Sigmoid colon (tissue), 7 donors: Measurements from ENCODE around the gene KCNJ9. TPM values are rescaled to one million over a fixed set of nuclear protein-coding genes. Genes with fewer than 3 reads are reported as not detected.
A peak's percentile ranks its signal among the peaks of the same experiment; 100 is the strongest.

ENCODE experiments used
- DNase-seq: peaks from one replicate; pipeline ENCODE4 v3.0.0-alpha.2; 2019
- H3K27ac ChIP-seq, 4 donors: fragments of 200-600 bp; sonication (generic); one replicate each; pipeline ENCODE4 v1.5.1; 2016 to 2019; ENCODE audit warnings: mild to moderate bottlenecking in 1 of 4
- H3K27me3 ChIP-seq, 3 donors: fragments of 200-600 bp; sonication (generic); one replicate each; pipeline ENCODE4 v1.5.1; 2019; ENCODE audit warnings: mild to moderate bottlenecking in 1 of 3
- H3K36me3 ChIP-seq, 4 donors: fragments of 200-600 bp; sonication (generic); one replicate each; pipeline ENCODE4 v1.5.1; 2016 to 2019
- H3K4me1 ChIP-seq, 4 donors: fragments of 200-600 bp; sonication (generic); one replicate each; pipeline ENCODE4 v1.5.1; 2017 to 2019
- H3K4me3 ChIP-seq, 4 donors: fragments of 200-600 bp; sonication (generic); one replicate each; pipeline ENCODE4 v1.5.1; 2017 to 2019; ENCODE audit warnings: mild to moderate bottlenecking in 2 of 4, moderate library complexity in 1 of 4
- H3K9me3 ChIP-seq, 4 donors: fragments of 200-600 bp in 3 of 4; sonication (generic) in 3 of 4; one replicate each; pipeline versions ENCODE4 v1.5.1 to v1.6.1; 2013 to 2019
- EP300 ChIP-seq, 4 donors: sonication (generic); formaldehyde crosslinking; IDR thresholded peaks; one replicate each; pipeline ENCODE4 v1.6.1; 2017; ENCODE audit warnings: antibody characterized with exemption in 4 of 4
- POLR2A ChIP-seq, 2 donors: fragments of 450-650 bp; IDR thresholded peaks; one replicate each; pipeline ENCODE4 v1.6.1; 2016; ENCODE audit warnings: antibody characterized with exemption in 2 of 2, mild to moderate bottlenecking in 2 of 2, moderate library complexity in 2 of 2
- POLR2AphosphoS5 ChIP-seq, 4 donors: sonication (generic); formaldehyde crosslinking; IDR thresholded peaks; one replicate each; pipeline ENCODE4 v1.6.1; 2017; ENCODE audit warnings: antibody characterized with exemption in 4 of 4
- WGBS, 2 donors: extraction: QIAGEN DNeasy Blood & Tissue Kit; methylation state at CpG; one replicate each; pipeline ENCODE4 v1.1.7; 2013; 5-methylcytosine and 5-hydroxymethylcytosine counted together
- intact Hi-C: fragments of 100-400 bp; cut with DNase I; formaldehyde crosslinking; loops from one replicate; pipeline ENCODE4 v1.15.1; 2023
- polyA plus RNA-seq, 3 donors: library from polyadenylated mRNA; stranded (reverse); fragments of 200-250 nt; gene quantifications; one replicate each; pipeline ENCODE4 v1.2.3, GENCODE V29; 2013
- total RNA-seq, 4 donors: library from RNA; depleted of rRNA; stranded (reverse); fragments of >200 nt; gene quantifications; one replicate each; pipeline ENCODE4 v1.1.0, GENCODE V29; 2016
- TF ChIP-seq, protein P1 (sequence below), 4 experiments: fragments of 450-650 bp in 3 of 4; fragments of 200-600 bp in 1 of 4; IDR thresholded peaks; one replicate each; pipeline ENCODE4 v1.5.1; 2016 to 2019; ENCODE audit warnings: antibody characterized with exemption in 4 of 4, mild to moderate bottlenecking in 3 of 4, moderate library complexity in 2 of 4
- donor health status: healthy with polysubstance abuse.
- donor health status: Bipolar disorder and iron deficiency.
- donor health status: healthy.

Gene KCNJ9
- total and polyA plus RNA-seq, 7 donors: under 0.01 to 0.36 (median 0.27) TPM; not detected in 2

GRCh38 chr1:160082487-160082886 is 1.1 kb downstream of the KCNJ9 start:
- no peaks in the 10 kb centered on the region for H3K9me3 ChIP-seq
- TF ChIP-seq, protein P1, sequence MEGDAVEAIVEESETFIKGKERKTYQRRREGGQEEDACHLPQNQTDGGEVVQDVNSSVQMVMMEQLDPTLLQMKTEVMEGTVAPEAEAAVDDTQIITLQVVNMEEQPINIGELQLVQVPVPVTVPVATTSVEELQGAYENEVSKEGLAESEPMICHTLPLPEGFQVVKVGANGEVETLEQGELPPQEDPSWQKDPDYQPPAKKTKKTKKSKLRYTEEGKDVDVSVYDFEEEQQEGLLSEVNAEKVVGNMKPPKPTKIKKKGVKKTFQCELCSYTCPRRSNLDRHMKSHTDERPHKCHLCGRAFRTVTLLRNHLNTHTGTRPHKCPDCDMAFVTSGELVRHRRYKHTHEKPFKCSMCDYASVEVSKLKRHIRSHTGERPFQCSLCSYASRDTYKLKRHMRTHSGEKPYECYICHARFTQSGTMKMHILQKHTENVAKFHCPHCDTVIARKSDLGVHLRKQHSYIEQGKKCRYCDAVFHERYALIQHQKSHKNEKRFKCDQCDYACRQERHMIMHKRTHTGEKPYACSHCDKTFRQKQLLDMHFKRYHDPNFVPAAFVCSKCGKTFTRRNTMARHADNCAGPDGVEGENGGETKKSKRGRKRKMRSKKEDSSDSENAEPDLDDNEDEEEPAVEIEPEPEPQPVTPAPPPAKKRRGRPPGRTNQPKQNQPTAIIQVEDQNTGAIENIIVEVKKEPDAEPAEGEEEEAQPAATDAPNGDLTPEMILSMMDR (IDR thresholded peaks at IDR 0.05): no peak
- H3K4me1 ChIP-seq: peaks cover 0 to 12% (median 9%) of the 10 kb centered on the region in 4 donors
- intact Hi-C loops: no loop called here
- no peak overlapping the region for H3K27ac ChIP-seq
- H3K36me3 ChIP-seq: no peaks in the 10 kb centered on the region
- no peak for DNase-seq
- WGBS, 2 donors: 61 to 63% methylated on average over 2 of the region's 2 CpGs
- H3K27me3 ChIP-seq: peaks cover 0 to 48% (median 24%) of the 10 kb centered on the region in 3 donors
- H3K4me3 ChIP-seq: no peak overlapping the region

GRCh38 chr1:160082926-160083325 is 1.6 kb downstream of the KCNJ9 start:
- intact Hi-C loops: no loop called here
- H3K4me3 ChIP-seq: no peak overlapping the region
- no peaks in the 10 kb centered on the region for H3K36me3 ChIP-seq
- no peak for DNase-seq
- H3K27me3 ChIP-seq: peaks cover 0 to 48% (median 24%) of the 10 kb centered on the region in 3 donors
- H3K9me3 ChIP-seq: no peaks in the 10 kb centered on the region
- H3K4me1 ChIP-seq: peaks cover 0 to 12% (median 9%) of the 10 kb centered on the region in 4 donors
- WGBS, 2 donors: 78 to 82% methylated on average over 3 of the region's 3 CpGs
- no peak overlapping the region for H3K27ac ChIP-seq
- TF ChIP-seq POLR2AphosphoS5 (IDR thresholded peaks at IDR 0.05) (no peak), EP300 (IDR thresholded peaks at IDR 0.05) (no peak), POLR2A (IDR thresholded peaks at IDR 0.05) (no peak)
- TF ChIP-seq, protein P1 (IDR thresholded peaks at IDR 0.05): no peak

DNA sequence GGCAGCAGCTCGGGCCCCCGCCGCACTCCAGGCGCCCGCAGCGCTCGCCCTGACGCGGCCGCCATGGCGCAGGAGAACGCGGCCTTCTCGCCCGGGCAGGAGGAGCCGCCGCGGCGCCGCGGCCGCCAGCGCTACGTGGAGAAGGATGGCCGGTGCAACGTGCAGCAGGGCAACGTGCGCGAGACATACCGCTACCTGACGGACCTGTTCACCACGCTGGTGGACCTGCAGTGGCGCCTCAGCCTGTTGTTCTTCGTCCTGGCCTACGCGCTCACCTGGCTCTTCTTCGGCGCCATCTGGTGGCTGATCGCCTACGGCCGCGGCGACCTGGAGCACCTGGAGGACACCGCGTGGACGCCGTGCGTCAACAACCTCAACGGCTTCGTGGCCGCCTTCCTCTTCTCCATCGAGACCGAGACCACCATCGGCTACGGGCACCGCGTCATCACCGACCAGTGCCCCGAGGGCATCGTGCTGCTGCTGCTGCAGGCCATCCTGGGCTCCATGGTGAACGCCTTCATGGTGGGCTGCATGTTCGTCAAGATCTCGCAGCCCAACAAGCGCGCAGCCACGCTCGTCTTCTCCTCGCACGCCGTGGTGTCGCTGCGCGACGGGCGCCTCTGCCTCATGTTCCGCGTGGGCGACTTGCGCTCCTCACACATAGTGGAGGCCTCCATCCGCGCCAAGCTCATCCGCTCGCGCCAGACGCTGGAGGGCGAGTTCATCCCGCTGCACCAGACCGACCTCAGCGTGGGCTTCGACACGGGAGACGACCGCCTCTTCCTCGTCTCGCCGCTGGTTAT is 2.8 kb downstream of the KCNJ9 start:
- peak; percentile 82 for DNase-seq
- Histone ChIP-seq H3K36me3 (peaks cover 0 to 6% (median 0%) of the 10 kb centered on the region in 4 donors), H3K27me3 (peaks cover 0 to 43% (median 12%) of the 10 kb centered on the region in 3 donors), H3K9me3 (no peaks in the 10 kb centered on the region), H3K4me3 (peak overlapping the region in 3 of 4 donors; percentile 43 to 53 (median 51)), H3K27ac (no peak overlapping the region), H3K4me1 (peaks cover 0 to 12% (median 9%) of the 10 kb centered on the region in 4 donors)
- 26 to 35% methylated on average over 96 of the region's 96 CpGs for WGBS, 2 donors
- TF ChIP-seq POLR2AphosphoS5 (IDR thresholded peaks at IDR 0.05) (no peak), EP300 (IDR thresholded peaks at IDR 0.05) (no peak), POLR2A (IDR thresholded peaks at IDR 0.05) (no peak)
- TF ChIP-seq, protein P1 (IDR thresholded peaks at IDR 0.05): peak; percentile 41 to 76 (median 70)
- intact Hi-C loops: loop anchor here (2.0 kb wide), 1 partner anchor 37 kb away; no protein-coding TSS in a partner anchor

GRCh38 chr1:160084771-160085321 is 3.5 kb downstream of the KCNJ9 start:
- no peak overlapping the region for H3K4me3 ChIP-seq
- WGBS, 2 donors: 90 to 92% methylated on average over 30 of the region's 30 CpGs
- TF ChIP-seq POLR2A (IDR thresholded peaks at IDR 0.05): no peak
- TF ChIP-seq, protein P1 (IDR thresholded peaks at IDR 0.05): no peak
- no peak for TF ChIP-seq EP300 (IDR thresholded peaks at IDR 0.05)
- no peak for TF ChIP-seq POLR2AphosphoS5 (IDR thresholded peaks at IDR 0.05)
- H3K27me3 ChIP-seq: peaks cover 0 to 36% (median 12%) of the 10 kb centered on the region in 3 donors
- H3K36me3 ChIP-seq: peaks cover 0 to 6% (median 0%) of the 10 kb centered on the region in 4 donors
- DNase-seq: no peak
- intact Hi-C loops: loop anchor here (2.0 kb wide), 1 partner anchor 38 kb away; no protein-coding TSS in a partner anchor
- H3K9me3 ChIP-seq: no peaks in the 10 kb centered on the region
- H3K4me1 ChIP-seq: peaks cover 0 to 12% (median 9%) of the 10 kb centered on the region in 4 donors
- no peak overlapping the region for H3K27ac ChIP-seq
